HepG2 (cell line): ENCODE measurements around the gene HNRNPA2B1. TPM values are rescaled to one million over a fixed set of nuclear protein-coding genes. Genes with fewer than 3 reads are reported as not detected.

Experiments used
- ATM ChIP-seq: fragments of 450-650 bp; IDR thresholded peaks from 2 replicates; pipeline ENCODE4 v1.7.1; 2017; ENCODE audit warnings: mild to moderate bottlenecking, borderline replicate concordance
- HOXA5 ChIP-seq: sonication (generic); formaldehyde crosslinking; IDR thresholded peaks from 2 replicates; pipeline ENCODE4 v1.4.0; 2020; ENCODE audit warnings: missing genetic modification reagents
- POGK ChIP-seq: sonication (generic); formaldehyde crosslinking; conservative IDR thresholded peaks from 2 replicates; pipeline ENCODE4 v1.8.0; 2022; ENCODE audit warnings: mild to moderate bottlenecking, moderate library complexity, missing genetic modification reagents
- SAFB2 ChIP-seq: sonication (generic); formaldehyde crosslinking; IDR thresholded peaks from 2 replicates; pipeline ENCODE4 v1.5.1; 2020; ENCODE audit warnings: missing genetic modification reagents, low read depth, mild to moderate bottlenecking, borderline replicate concordance
- SALL1 ChIP-seq: sonication (generic); formaldehyde crosslinking; IDR thresholded peaks from 2 replicates; pipeline ENCODE4 v1.8.0; 2022; ENCODE audit warnings: mild to moderate bottlenecking, missing genetic modification reagents
- TAF15 ChIP-seq: fragments of 200-400 bp; formaldehyde crosslinking; IDR thresholded peaks from one replicate; pipeline ENCODE4 v1.6.1; 2018; ENCODE audit warnings: mild to moderate bottlenecking, low read depth, low read length; ENCODE audit not compliant: poor library complexity, severe bottlenecking
- TBP ChIP-seq: sonication (generic); formaldehyde crosslinking; IDR thresholded peaks from 2 replicates; pipeline ENCODE4 v1.5.0; 2020; ENCODE audit warnings: missing genetic modification reagents
- TCF7 ChIP-seq: sonication (generic); IDR thresholded peaks from 2 replicates; pipeline ENCODE4 v1.6.1; 2016; ENCODE audit warnings: antibody characterized with exemption, low read depth
- ZNF160 ChIP-seq: sonication (generic); formaldehyde crosslinking; IDR thresholded peaks from 2 replicates; pipeline ENCODE4 v1.8.0; 2022; ENCODE audit warnings: mild to moderate bottlenecking, inconsistent platforms, missing genetic modification reagents
- ZNF264 ChIP-seq: sonication (generic); formaldehyde crosslinking; IDR thresholded peaks from 2 replicates; pipeline ENCODE4 v1.4.0; 2020; ENCODE audit warnings: missing genetic modification reagents
- ZNF550 ChIP-seq: sonication (generic); formaldehyde crosslinking; IDR thresholded peaks from 2 replicates; pipeline ENCODE4 v1.4.0; 2020; ENCODE audit warnings: mild to moderate bottlenecking, missing genetic modification reagents, borderline replicate concordance
- ZNF607 ChIP-seq: sonication (generic); formaldehyde crosslinking; IDR thresholded peaks from 2 replicates; pipeline ENCODE4 v1.5.1; 2020; ENCODE audit warnings: missing genetic modification reagents, mild to moderate bottlenecking, borderline replicate concordance
- ZNF703 ChIP-seq: sonication (generic); formaldehyde crosslinking; IDR thresholded peaks from 2 replicates; pipeline ENCODE4 v1.5.1; 2020; ENCODE audit warnings: missing genetic modification reagents, mild to moderate bottlenecking, moderate library complexity, borderline replicate concordance
- polyA plus RNA-seq, 8 experiments: library from polyadenylated mRNA; depleted of rRNA in 3 of 8; stranded (reverse) in 7 of 8; unstranded in 1 of 8; fragments of >200 nt; fragmentation: Illumina TruSeq in 4 of 8; extraction: Trizol in 4 of 8; gene quantifications; 2 replicates each; pipeline versions ENCODE4 v1.2.1 to v1.2.3, GENCODE V29; 2011 to 2016; ENCODE audit warnings: low read depth in 4 of 8, missing spikeins in 1 of 8, mixed read lengths in 1 of 8; ENCODE audit not compliant: insufficient read depth in 1 of 8
- total RNA-seq, 5 experiments: library from RNA; depleted of rRNA; stranded (reverse); fragments of >200 nt; fragmentation: Illumina TruSeq; extraction: Trizol; gene quantifications; 2 replicates each; pipeline ENCODE4 v1.2.3, GENCODE V29; 2016; ENCODE audit warnings: low read depth in 1 of 5
- TF ChIP-seq, protein P1 (sequence below): sonication (generic); formaldehyde crosslinking; IDR thresholded peaks from 2 replicates; pipeline ENCODE4 v1.4.0; 2020; ENCODE audit warnings: missing genetic modification reagents
- TF ChIP-seq, protein P2 (sequence below): IDR thresholded peaks from 2 replicates; pipeline ENCODE4 v1.6.1; 2016; ENCODE audit warnings: missing compliant biosample characterization, missing genetic modification reagents, borderline replicate concordance
- TF ChIP-seq, protein P3 (sequence below): sonication (generic); formaldehyde crosslinking; IDR thresholded peaks from 2 replicates; pipeline ENCODE4 v1.9.0; 2022; ENCODE audit warnings: low read depth, missing genetic modification reagents

HNRNPA2B1 gene
- total and polyA plus RNA-seq, 2 of the 13 experiments (the other 11 are each of a cell fraction or from before 2014, with no cell fraction given) = 193 to 412 TPM

DNA sequence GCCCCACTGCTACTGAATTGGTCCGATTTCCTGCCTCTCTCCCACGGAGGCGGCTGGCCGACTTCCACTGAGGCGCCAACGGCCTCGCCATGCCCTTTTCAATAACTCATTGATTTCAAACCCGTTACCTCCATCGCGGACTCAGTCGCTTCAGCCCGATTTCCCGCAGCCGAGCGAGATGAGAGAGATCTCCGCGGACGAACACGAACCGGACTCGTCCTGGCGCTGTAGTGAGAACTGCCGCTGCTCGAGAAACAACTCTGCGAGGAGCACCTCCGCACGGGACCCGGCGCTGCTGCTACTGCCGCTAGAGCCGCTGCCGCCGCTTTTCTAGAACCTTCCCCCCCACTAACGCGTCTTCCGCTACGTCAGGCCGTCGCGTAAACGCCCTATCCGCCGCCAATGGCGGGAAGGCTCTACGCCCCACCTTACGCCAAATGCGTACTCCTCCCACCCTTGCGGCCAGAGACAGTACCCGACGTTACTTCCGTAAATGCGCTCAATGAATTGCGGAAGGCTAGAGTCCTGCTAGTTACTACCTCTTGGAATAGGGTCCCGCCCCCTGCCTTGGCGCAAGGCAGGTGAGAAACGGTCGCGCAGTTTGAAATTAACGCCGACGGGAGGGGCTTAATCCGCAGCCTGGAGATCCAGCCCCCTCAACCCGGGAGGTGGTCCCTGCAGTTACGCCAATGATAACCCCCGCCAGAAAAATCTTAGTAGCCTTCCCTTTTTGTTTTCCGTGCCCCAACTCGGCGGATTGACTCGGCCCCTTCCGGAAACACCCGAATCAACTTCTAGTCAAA is at the start of gene HNRNPA2B1 (continued):
- 0 out of 2 replicates have a peak, but pooled peaks have one; percentile 39 for TF ChIP-seq POGK (CRISPR knock-in tag)
- TF ChIP-seq ATM = no peak
- TF ChIP-seq TCF7 = no peak; the same call in 1 of the 2 replicates
- TF ChIP-seq TAF15 = no peak
- peak; percentile 80; the same call in 1 of the 2 replicates for TF ChIP-seq ZNF264 (CRISPR knock-in tag)
- TF ChIP-seq TBP (CRISPR knock-in tag) = no peak
- TF ChIP-seq ZNF703 (CRISPR knock-in tag) = peak; percentile 54; the same call in 1 of the 2 replicates
- TF ChIP-seq SALL1 (CRISPR knock-in tag) = peak; percentile 76
- TF ChIP-seq, protein P1, sequence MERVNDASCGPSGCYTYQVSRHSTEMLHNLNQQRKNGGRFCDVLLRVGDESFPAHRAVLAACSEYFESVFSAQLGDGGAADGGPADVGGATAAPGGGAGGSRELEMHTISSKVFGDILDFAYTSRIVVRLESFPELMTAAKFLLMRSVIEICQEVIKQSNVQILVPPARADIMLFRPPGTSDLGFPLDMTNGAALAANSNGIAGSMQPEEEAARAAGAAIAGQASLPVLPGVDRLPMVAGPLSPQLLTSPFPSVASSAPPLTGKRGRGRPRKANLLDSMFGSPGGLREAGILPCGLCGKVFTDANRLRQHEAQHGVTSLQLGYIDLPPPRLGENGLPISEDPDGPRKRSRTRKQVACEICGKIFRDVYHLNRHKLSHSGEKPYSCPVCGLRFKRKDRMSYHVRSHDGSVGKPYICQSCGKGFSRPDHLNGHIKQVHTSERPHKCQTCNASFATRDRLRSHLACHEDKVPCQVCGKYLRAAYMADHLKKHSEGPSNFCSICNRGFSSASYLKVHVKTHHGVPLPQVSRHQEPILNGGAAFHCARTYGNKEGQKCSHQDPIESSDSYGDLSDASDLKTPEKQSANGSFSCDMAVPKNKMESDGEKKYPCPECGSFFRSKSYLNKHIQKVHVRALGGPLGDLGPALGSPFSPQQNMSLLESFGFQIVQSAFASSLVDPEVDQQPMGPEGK (CRISPR knock-in tag) = peak; percentile 84
- TF ChIP-seq ZNF550 (CRISPR knock-in tag) = no peak; the same call in 1 of the 2 replicates
- TF ChIP-seq HOXA5 (CRISPR knock-in tag) = peak; percentile 86
- TF ChIP-seq SAFB2 (CRISPR knock-in tag) = no peak; the same call in 1 of the 2 replicates
- TF ChIP-seq ZNF607 = peak; percentile 79
- 0 out of 2 replicates have a peak, but pooled peaks have one; percentile 61 for TF ChIP-seq ZNF160
- TF ChIP-seq, protein P2, sequence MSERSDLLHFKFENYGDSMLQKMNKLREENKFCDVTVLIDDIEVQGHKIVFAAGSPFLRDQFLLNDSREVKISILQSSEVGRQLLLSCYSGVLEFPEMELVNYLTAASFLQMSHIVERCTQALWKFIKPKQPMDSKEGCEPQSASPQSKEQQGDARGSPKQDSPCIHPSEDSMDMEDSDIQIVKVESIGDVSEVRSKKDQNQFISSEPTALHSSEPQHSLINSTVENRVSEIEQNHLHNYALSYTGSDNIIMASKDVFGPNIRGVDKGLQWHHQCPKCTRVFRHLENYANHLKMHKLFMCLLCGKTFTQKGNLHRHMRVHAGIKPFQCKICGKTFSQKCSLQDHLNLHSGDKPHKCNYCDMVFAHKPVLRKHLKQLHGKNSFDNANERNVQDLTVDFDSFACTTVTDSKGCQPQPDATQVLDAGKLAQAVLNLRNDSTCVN = peak; percentile 96
- TF ChIP-seq, protein P3, sequence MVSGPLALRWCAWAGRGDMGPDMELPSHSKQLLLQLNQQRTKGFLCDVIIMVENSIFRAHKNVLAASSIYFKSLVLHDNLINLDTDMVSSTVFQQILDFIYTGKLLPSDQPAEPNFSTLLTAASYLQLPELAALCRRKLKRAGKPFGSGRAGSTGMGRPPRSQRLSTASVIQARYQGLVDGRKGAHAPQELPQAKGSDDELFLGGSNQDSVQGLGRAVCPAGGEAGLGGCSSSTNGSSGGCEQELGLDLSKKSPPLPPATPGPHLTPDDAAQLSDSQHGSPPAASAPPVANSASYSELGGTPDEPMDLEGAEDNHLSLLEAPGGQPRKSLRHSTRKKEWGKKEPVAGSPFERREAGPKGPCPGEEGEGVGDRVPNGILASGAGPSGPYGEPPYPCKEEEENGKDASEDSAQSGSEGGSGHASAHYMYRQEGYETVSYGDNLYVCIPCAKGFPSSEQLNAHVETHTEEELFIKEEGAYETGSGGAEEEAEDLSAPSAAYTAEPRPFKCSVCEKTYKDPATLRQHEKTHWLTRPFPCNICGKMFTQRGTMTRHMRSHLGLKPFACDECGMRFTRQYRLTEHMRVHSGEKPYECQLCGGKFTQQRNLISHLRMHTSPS = no peak
